Peyer's patch (tissue), 4 donors: ENCODE measurements around the gene ETAA1. TPM values are rescaled to one million over a fixed set of nuclear protein-coding genes. Genes with fewer than 3 reads are reported as not detected.

Source experiments
- DNase-seq, 3 donors: peaks; one replicate each; pipeline ENCODE4 v3.0.0-alpha.2; 2017 to 2019
- H3K27ac ChIP-seq, 4 donors: fragments of 200-600 bp; sonication (generic); one replicate each; pipeline ENCODE4 v1.5.1; 2016 to 2019
- H3K27me3 ChIP-seq, 2 donors: fragments of 200-600 bp; sonication (generic); one replicate each; pipeline ENCODE4 v1.5.1; 2019
- H3K36me3 ChIP-seq, 3 donors: fragments of 200-600 bp; sonication (generic); one replicate each; pipeline ENCODE4 v1.5.1; 2016 to 2019
- H3K4me1 ChIP-seq, 4 donors: fragments of 200-600 bp; sonication (generic); one replicate each; pipeline ENCODE4 v1.5.1; 2016 to 2019
- H3K4me3 ChIP-seq, 4 donors: fragments of 200-600 bp; sonication (generic); 1 replicate in 3 of 4; 2 replicates in 1 of 4; pipeline ENCODE4 v1.5.1; 2016 to 2019; ENCODE audit warnings: mild to moderate bottlenecking in 1 of 4
- H3K9me3 ChIP-seq, 4 donors: fragments of 200-600 bp; sonication (generic); one replicate each; pipeline ENCODE4 v1.5.1; 2016 to 2019; ENCODE audit warnings: mild to moderate bottlenecking in 1 of 4
- POLR2A ChIP-seq, 2 donors: fragments of 450-650 bp; IDR thresholded peaks; one replicate each; pipeline ENCODE4 v1.5.1; 2017; ENCODE audit warnings: antibody characterized with exemption in 2 of 2, mild to moderate bottlenecking in 2 of 2, moderate library complexity in 2 of 2
- total RNA-seq, 4 donors: library from RNA; depleted of rRNA; stranded (reverse); fragments of >200 nt; gene quantifications; one replicate each; pipeline ENCODE4 v1.1.0, GENCODE V29; 2016
- TF ChIP-seq, protein P1 (sequence below), 6 experiments: fragments of 450-650 bp in 4 of 6; fragments of 200-600 bp in 2 of 6; sonication (generic) in 1 of 6; IDR thresholded peaks; one replicate each; pipeline ENCODE4 v1.5.1; 2017 to 2019; ENCODE audit warnings: antibody characterized with exemption in 6 of 6, mild to moderate bottlenecking in 3 of 6, moderate library complexity in 1 of 6

The ETAA1 gene
- total RNA-seq, 4 donors from 2014 or later, result 10.9 to 22.3 (median 12.4) TPM

DNA sequence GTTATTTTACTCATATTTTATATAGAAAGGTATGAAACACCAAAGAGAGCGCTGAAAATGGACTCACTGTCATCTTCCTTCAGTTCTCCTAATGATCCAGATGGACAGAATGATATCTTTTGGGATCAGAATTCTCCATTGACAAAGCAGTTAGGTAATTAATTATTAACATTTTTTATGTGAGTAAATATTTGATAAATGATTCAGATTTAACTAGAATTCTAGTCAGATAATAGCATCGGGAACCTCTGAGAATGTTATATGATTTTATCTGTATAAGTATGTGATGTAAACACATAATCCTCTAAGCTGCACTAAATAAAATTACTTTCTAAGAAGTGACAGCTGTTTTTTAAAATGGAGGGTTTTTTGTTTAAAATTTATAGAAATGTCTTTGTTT lies 2.0 kb downstream of the ETAA1 start:
- no peak overlapping the region for H3K27ac ChIP-seq
- H3K4me3 ChIP-seq, result no peak overlapping the region
- no peak for DNase-seq

DNA sequence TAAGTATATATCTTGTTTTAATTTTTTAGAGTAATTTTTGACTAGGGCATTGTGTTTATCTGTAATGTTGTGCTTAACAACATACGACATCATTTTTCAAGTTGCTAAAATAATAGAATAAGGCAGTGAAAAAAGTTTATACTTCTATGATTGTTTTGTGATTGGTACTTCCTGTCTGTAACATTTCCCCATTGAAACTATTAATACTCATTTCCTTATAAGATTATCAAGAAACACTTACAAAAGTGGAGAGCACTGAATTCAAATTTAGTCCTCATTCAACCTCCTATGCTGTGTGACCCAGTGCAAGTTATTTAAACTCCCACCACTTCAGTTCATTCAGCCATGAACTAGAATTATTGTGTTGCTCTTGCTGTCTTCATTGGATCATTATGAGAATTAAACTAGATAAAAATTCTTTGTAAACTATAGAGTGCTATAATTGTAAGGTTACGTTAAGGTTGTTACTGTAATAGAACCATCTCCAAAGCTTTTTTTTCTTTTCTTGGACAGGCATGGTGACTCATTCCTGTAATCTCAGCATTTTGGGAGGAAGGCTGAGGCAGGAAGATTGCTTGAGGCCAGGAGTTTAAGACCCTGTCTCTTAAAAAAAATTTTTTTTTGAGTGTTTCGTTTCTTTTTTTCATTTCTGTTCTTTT lies 2.8 kb downstream of the ETAA1 start:
- Histone ChIP-seq H3K4me3 (no peak overlapping the region), H3K27ac (no peak overlapping the region), H3K4me1 (peaks cover 0 to 9% (median 0%) of the 10 kb centered on the region in 4 donors), H3K36me3 (peaks cover 0 to 24% (median 0%) of the 10 kb centered on the region in 3 donors), H3K9me3 (no peaks in the 10 kb centered on the region), H3K27me3 (no peaks in the 10 kb centered on the region)
- no peak for TF ChIP-seq POLR2A (IDR thresholded peaks at IDR 0.05)
- TF ChIP-seq, protein P1, sequence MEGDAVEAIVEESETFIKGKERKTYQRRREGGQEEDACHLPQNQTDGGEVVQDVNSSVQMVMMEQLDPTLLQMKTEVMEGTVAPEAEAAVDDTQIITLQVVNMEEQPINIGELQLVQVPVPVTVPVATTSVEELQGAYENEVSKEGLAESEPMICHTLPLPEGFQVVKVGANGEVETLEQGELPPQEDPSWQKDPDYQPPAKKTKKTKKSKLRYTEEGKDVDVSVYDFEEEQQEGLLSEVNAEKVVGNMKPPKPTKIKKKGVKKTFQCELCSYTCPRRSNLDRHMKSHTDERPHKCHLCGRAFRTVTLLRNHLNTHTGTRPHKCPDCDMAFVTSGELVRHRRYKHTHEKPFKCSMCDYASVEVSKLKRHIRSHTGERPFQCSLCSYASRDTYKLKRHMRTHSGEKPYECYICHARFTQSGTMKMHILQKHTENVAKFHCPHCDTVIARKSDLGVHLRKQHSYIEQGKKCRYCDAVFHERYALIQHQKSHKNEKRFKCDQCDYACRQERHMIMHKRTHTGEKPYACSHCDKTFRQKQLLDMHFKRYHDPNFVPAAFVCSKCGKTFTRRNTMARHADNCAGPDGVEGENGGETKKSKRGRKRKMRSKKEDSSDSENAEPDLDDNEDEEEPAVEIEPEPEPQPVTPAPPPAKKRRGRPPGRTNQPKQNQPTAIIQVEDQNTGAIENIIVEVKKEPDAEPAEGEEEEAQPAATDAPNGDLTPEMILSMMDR (IDR thresholded peaks at IDR 0.05), result no peak
- DNase-seq, result no peak

More for the DNA sequence above, 2.0 kb downstream of the ETAA1 start:
- no peaks in the 10 kb centered on the region for H3K27me3 ChIP-seq
- H3K4me1 ChIP-seq, result peaks cover 0 to 9% (median 0%) of the 10 kb centered on the region in 4 donors
- TF ChIP-seq POLR2A (IDR thresholded peaks at IDR 0.05), result no peak
- TF ChIP-seq, protein P1 (IDR thresholded peaks at IDR 0.05), result no peak
- H3K36me3 ChIP-seq, result peaks cover 0 to 17% (median 0%) of the 10 kb centered on the region in 3 donors
- no peaks in the 10 kb centered on the region for H3K9me3 ChIP-seq

DNA sequence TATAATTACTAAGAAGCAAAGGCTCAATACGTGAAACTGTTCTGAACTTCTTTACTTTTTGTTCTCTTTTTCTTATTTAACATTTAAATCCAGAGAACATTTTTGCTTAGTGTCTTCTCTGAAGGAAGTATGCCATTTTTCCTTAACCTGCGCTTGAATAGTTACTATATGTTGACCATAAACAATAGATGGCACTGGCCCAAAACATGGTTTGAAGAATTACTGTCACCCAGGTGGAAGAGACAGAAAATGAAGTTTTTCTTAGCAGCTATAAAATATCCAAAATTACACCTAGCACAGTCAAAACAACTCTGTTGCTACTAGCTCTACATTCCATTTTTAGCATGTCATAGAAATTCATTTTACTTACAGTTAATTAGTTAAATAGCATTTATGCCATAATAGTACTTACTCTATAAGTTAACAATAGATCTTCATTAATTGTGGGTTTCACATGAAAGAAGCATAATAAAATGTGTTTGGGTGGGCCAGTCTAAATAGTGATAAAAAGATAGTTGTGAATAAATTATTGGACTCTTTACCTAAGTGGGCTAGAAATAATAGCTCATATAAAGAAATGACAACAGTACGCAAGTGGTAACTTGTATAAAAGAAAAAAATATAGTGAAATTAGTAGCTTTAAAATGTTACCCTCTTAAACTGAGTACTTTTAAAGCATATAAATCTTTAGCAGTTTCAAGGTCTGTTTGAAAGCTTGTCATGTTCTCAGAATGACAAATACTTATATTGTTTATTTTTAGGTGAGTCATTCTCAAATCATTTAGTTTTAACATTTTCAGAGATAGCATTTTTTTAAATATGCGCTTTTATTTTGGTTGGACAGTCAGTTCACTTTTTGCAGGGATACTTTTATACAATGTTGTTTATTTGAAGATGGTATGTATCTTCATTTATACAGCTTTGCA lies 3.7 kb downstream of the ETAA1 start:
- no peak for DNase-seq
- TF ChIP-seq POLR2A (IDR thresholded peaks at IDR 0.05), result no peak
- TF ChIP-seq, protein P1 (IDR thresholded peaks at IDR 0.05), result no peak
- Histone ChIP-seq H3K4me3 (no peak overlapping the region), H3K4me1 (peaks cover 0 to 9% (median 0%) of the 10 kb centered on the region in 4 donors), H3K27me3 (no peaks in the 10 kb centered on the region), H3K27ac (no peak overlapping the region), H3K9me3 (no peaks in the 10 kb centered on the region), H3K36me3 (peaks cover 0 to 28% (median 0%) of the 10 kb centered on the region in 3 donors)

DNA sequence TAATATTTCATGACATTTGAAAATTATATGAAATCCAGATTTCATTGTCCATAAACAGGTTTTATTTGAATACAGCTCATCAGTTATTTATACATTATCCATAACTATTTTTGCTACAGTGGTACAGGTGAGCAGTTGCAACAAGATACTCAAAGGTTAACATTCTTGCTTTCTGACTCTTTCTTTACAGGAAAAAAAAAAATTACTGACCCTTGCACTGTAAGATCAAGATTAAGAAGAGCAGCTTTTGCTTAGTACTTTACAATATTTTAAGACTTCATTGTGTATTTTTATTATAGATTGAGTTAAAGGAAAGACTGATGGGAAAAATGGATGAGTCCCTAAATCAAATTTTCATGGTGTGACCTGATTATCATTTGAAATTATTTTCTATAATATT lies 11.2 kb downstream of the ETAA1 start:
- Histone ChIP-seq H3K27ac (no peak overlapping the region), H3K36me3 (peaks cover 0 to 35% (median 0%) of the 10 kb centered on the region in 3 donors), H3K4me1 (no peaks in the 10 kb centered on the region), H3K9me3 (no peaks in the 10 kb centered on the region), H3K27me3 (no peaks in the 10 kb centered on the region), H3K4me3 (no peak overlapping the region)
- no peak for DNase-seq
- TF ChIP-seq POLR2A (IDR thresholded peaks at IDR 0.05), result no peak
- TF ChIP-seq, protein P1 (IDR thresholded peaks at IDR 0.05), result no peak

DNA sequence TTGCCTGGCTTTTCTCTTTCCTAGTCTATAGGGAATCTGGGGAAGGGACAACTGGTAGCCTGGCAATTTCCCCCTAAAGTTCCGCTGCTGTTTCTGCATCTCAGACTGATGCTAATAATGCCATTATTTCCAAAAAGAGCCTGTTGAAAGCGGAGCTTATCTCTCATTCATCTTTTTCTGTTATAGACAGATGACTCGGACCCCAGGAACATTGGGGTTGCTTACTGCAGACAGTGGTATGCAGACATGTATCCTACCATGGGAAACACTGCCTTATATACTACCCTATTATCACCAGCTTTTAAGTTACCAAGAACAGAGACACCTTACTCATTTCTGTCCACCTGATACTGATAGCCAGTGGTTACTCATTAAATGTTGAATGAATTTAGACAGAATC lies 15.3 kb downstream of the ETAA1 start:
- no peak overlapping the region for H3K4me3 ChIP-seq
- H3K27ac ChIP-seq, result no peak overlapping the region
- TF ChIP-seq POLR2A (IDR thresholded peaks at IDR 0.05), result no peak
- TF ChIP-seq, protein P1 (IDR thresholded peaks at IDR 0.05), result no peak
- H3K27me3 ChIP-seq, result no peaks in the 10 kb centered on the region
- DNase-seq, result no peak
- H3K36me3 ChIP-seq, result peaks cover 0 to 16% (median 0%) of the 10 kb centered on the region in 3 donors
- H3K9me3 ChIP-seq, result no peaks in the 10 kb centered on the region
- no peaks in the 10 kb centered on the region for H3K4me1 ChIP-seq
